ENCODE data around the gene PDCD11.
A peak's percentile ranks its signal among the peaks of the same experiment; 100 is the strongest.
"Not testable (repeated sequence)": the region's sequence is repeated elsewhere in the genome, so short reads cannot be mapped to it uniquely, and the experiment has no call there.

Gene PDCD11

DNA sequence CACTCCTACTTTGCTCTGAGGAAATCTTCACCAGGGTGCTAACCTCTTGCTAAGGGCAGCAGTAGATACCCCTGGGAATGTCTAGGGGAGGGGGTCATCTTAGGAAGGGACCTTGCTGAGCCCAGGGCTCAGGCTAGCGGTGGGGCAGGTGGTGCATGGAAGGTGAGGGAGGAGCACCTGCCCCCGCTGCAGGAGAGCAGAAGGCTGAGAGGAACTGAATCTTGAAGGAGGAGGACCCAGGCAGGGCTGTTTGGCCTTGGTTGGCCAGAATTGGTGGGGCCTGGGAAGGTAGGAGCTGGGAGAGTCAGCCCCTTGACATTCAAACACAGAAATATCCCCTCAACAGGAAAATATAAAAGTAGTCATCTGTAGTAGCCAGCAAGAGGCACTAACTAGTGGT lies 75.6 kb downstream of the PDCD11 start:
- no peak for DNase-seq (ENCODE audit: low read depth, low spot score)

- no peak for DNase-seq (ENCODE audit: low read depth, low spot score)
These were observed 76.8 kb downstream of the PDCD11 start for GRCh38 chr10:103473261-103473671.

DNA sequence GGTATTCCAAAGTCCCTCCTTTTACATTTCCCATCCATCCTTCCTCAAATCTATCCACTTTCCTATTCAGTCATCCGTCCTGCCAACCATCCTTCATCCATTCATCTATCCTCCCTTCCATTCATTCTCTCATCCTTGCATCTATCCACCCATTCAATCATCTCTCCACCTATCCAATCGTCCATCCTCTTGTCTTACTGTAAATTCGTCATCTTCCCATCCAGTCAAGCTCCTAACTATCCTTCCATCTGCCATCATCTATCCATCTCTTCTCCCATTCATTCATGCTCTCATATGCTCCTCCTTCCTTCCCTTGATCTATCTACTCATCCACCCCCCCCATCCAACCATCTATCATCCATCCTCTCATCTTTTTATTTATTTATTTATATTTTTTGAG lies 77.7 kb downstream of the PDCD11 start:
- DNase-seq (ENCODE audit: low read depth, low spot score), result no peak

DNA sequence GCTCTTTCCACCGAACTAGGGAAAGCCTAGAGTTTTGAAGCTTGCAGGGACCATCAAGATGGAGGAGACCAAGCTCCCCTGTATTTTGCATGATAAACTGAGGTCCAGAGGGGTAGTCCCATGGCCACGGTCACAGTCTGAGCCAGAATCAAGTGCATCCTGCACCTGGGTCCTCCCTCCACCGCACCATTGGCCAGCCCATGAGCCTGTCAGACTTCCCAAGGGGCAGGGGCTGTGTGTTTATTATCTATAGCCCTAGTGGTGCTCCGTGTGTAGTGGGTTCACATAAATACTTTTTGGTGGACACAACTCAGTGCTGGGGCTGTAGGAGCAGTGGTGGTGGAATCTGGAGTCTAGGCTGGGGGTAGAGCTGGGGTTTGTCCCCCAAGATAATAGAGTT lies 79.0 kb downstream of the PDCD11 start:
- DNase-seq (ENCODE audit: low read depth, low spot score), result no peak

GRCh38 chr10:103476046-103476768 lies 79.8 kb downstream of the PDCD11 start:
- no peak for DNase-seq (ENCODE audit: low read depth, low spot score)

- no peak for DNase-seq (ENCODE audit: low read depth, low spot score)
These were observed 82.2 kb downstream of the PDCD11 start for GRCh38 chr10:103478671-103479070.

GRCh38 chr10:103479135-103479534 lies 82.7 kb downstream of the PDCD11 start, which contains the start of gene CALHM3:
TSS of gene CALHM3 (minus strand) at chr10:103479240. CDS start at chr10:103479032, 208 bp downstream.
- no peak for DNase-seq (ENCODE audit: low read depth, low spot score)

DNA sequence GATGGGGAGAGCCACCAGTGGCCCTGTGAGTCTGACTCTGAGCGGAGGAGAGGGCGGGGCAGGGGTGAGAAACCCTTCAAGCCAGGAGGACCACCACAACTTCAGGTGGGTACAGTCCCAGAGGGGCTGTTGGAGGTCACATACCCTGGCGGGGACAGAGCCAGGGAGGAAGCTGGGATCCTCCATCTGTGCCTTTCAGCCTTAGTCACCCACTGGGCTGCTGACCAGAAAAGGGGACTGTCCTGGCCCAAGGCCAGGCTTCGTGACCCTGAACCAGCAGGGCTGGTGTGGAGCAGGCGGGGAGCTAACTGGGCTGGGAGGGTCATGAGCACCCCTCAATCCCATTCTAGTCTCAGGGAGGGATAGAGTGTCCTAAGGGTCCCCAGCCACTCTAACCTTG lies 84.1 kb downstream of the PDCD11 start:
- no peak for DNase-seq (ENCODE audit: low read depth, low spot score)

GRCh38 chr10:103481974-103482531 lies 85.6 kb downstream of the PDCD11 start:
- DNase-seq (ENCODE audit: low read depth, low spot score), result no peak

GRCh38 chr10:103486635-103487409 lies 90.4 kb downstream of the PDCD11 start:
- DNase-seq (ENCODE audit: low read depth, low spot score), result not testable (repeated sequence)

DNA sequence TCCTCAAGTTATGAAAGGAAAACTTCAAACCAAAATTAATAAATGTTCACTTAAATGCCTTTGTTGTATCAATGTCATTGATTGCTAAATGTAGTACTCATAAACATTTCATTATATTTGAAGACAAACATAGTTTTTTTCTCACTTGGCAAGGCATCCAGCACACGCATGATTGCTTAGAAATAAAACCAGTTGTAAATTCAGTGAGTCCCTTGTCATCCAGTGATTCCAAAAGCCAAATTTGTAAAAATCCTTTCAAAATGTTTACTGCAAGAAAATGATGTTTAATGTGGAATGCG lies 90.9 kb downstream of the PDCD11 start:
- DNase-seq (ENCODE audit: low read depth, low spot score), result no peak

GRCh38 chr10:103490986-103491314 lies 94.5 kb downstream of the PDCD11 start:
- no peak for DNase-seq (ENCODE audit: low read depth, low spot score)

- DNase-seq (ENCODE audit: low read depth, low spot score), result peak; percentile 68
These were observed 95.4 kb downstream of the PDCD11 start for GRCh38 chr10:103491729-103492364.

DNA sequence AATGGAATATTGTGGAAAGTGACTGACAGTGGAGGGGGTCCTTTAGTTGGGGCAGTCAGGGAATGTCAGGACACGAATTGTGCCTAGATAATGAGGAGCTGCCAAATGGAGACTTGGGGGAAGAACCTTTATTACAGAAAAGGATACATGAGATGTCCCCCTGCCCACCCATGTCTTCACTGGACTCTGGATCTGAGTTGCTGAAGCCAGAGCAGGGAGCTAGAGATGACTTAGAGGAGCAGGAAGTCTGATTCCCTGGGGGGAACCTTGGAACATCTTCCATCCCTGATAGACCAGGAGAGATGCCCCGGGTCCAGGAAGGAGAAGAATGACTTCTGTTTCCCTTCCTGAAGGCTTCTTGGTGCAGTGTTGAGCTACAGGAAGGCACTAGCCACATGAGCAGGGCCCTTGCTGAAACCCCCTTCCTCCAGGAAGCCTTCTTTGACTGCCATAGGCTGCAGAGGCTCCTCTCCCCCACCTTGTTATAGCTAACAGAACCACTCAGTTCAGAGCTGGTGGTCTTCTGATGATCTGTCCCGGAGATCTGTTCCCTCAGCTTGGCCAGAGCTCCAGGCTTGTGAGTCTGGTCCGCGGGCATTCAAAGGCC lies 96.3 kb downstream of the PDCD11 start:
- no peak for DNase-seq (ENCODE audit: low read depth, low spot score)

DNA sequence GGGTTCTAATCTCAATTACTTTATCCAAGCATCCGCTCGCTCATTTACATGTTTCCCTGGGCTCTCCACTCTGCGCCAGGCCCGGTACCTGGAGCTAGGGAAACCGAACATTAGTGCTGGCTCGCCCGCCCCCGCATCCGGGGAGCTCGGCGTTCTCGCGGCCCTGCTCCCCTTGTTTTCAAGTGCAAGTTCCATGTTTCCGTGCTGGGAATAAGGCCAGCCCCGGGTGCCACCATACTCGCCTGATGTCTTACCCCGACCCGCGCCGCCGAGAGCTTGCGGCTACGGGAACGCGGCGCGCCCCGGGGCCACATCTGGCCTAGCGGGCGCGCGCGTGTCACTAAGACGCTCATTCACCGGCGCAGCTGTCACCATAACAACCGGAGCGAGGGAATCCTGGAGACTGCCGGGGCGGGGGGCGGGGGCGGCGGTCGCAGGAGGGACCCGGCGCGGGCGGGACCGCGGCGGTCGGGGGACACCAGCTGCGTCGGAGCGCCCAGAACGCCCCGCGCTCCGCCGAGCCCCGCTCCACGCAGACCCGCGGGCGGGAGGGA lies 97.0 kb downstream of the PDCD11 start, which contains the start of gene NEURL1:
TSS of gene NEURL1 (plus strand) at position 344 of the 554 bp plus-strand sequence. CDS start 683 bp downstream, outside the sequence.
- DNase-seq (ENCODE audit: low read depth, low spot score), result no peak

DNA sequence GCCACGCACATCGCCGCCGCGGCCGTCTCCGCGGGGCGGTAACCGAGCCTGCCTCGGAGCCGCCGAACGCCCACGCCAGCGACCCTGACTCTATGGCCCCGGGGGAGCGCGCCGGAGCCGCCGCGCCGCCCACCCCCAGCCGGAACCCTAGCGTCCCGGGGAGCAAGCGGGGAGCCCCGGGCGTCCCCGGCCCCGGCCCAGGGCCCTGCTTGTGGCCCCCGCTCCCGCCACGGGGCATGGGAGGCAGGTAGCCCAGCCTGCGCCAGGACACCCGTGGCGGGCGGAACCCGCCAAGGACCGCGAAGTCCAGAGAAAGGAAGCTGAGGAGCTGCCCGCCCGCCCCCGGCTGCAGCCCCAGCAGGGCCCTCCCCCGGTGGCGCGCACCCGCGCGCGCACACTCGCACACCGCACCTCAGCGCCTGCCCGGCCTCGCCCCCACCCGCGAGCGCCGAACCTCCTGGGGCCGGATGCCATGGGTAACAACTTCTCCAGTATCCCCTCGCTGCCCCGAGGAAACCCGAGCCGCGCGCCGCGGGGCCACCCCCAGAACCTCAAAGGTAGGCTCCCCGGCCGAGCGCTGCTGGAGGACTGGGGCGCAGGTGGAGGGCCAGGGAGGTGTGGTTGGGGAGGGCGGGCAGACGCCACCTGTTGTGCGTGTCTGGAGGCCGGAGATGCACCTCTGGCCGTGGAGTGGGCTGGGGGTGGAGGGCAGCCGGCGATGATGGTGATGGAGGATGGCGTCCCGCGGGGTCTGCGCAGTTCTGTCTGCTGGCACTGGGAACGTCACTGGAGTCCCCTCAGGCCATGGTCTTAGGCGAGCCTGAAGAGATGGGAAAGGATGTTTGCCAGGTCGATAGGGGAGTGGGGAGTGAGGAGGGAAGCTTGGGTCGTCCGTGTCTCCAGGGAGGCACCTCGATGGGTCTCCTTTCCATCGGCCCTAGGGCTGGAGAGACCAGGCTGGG lies 97.8 kb downstream of the PDCD11 start:
- DNase-seq (ENCODE audit: low read depth, low spot score), result no peak

GRCh38 chr10:103495321-103495720 lies 98.9 kb downstream of the PDCD11 start:
- no peak for DNase-seq (ENCODE audit: low read depth, low spot score)

All from brain pericyte (primary cell).